Astrocyte of the cerebellum (primary cell): ENCODE data around the gene PDRG1.
"Not testable (repeated sequence)": the region's sequence is repeated elsewhere in the genome, so short reads cannot be mapped to it uniquely, and the experiment has no call there.

Experiments
- DNase-seq: peaks from one replicate; pipeline ENCODE4 v3.0.0-alpha.2; 2011; ENCODE audit warnings: low read depth
- H3K4me3 ChIP-seq: 2 replicates; pipeline ENCODE4 v1.5.1; 2011; ENCODE audit warnings: mild to moderate bottlenecking, low read depth, low read length, moderate library complexity
- CTCF ChIP-seq: IDR thresholded peaks from 2 replicates; pipeline ENCODE4 v1.5.1; 2012; ENCODE audit warnings: low read length, low read depth, moderate library complexity, mild to moderate bottlenecking; ENCODE audit errors: missing control alignments
- in situ Hi-C: cut with HindIII; loops from 2 replicates; pipeline ENCODE4 v1.10.0; 2017; ENCODE audit warnings: low sequenced_read_pairs

Gene PDRG1

DNA sequence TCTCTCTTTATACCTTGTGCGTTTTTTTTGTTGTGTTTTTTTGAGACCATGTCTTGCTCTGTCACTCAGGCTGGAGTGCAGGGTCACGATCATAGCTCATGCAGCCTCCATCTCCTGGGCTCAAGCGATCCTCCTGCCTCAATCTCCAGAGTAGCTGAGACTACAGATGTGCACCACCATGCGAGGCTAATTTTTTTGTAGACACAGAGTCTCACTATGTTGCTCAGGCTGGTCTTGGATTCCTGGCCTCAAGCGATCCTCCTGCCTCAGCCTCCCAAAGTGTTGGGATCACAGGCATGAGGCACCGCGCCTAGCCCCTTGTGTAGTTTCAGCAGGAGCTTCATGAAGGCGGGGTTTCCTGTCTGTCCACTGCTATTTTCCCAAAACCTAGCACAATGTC lies 27.3 kb downstream of the PDRG1 start:
- DNase-seq = no peak
- in situ Hi-C loops = no loop called here
- no peak overlapping the region for H3K4me3 ChIP-seq
- TF ChIP-seq CTCF = no peak

- DNase-seq = no peak
Measured at GRCh38 chr20:31923388-31924331, 28.2 kb downstream of the PDRG1 start.

GRCh38 chr20:31922588-31922987 lies 29.3 kb downstream of the PDRG1 start:
- DNase-seq = no peak
- TF ChIP-seq CTCF = no peak
- H3K4me3 ChIP-seq = no peak overlapping the region
- in situ Hi-C loops = no loop called here

More at GRCh38 chr20:31923388-31924331, 28.2 kb downstream of the PDRG1 start:
- in situ Hi-C loops = no loop called here
- TF ChIP-seq CTCF = no peak
- no peak overlapping the region for H3K4me3 ChIP-seq

GRCh38 chr20:31922181-31922580 lies 29.7 kb downstream of the PDRG1 start:
- TF ChIP-seq CTCF = no peak
- H3K4me3 ChIP-seq = no peak overlapping the region
- in situ Hi-C loops = no loop called here
- DNase-seq = no peak

- H3K4me3 ChIP-seq, in situ Hi-C loops, DNase-seq: not testable (repeated sequence)
Measured at GRCh38 chr20:31921480-31921879, 30.4 kb downstream of the PDRG1 start.

- no peak overlapping the region for H3K4me3 ChIP-seq
- DNase-seq = no peak
- in situ Hi-C loops = no loop called here
- no peak for TF ChIP-seq CTCF
Measured at GRCh38 chr20:31920275-31920855, 31.5 kb downstream of the PDRG1 start.
